Measurements from ENCODE around the gene MCC.

The MCC gene

GRCh38 chr5:113302120-113302519 is 186.1 kb downstream of the MCC start:
- no peak for DNase-seq

- DNase-seq: no peak
Observed at GRCh38 chr5:113299591-113299990, 188.7 kb downstream of the MCC start.

- no peak for DNase-seq
Observed at GRCh38 chr5:113296676-113297075, 191.6 kb downstream of the MCC start.

- no peak for DNase-seq
Observed at GRCh38 chr5:113295111-113295539, 193.1 kb downstream of the MCC start.

GRCh38 chr5:113294311-113295110 is 193.7 kb downstream of the MCC start:
- DNase-seq: no peak

- no peak for DNase-seq
Observed at GRCh38 chr5:113293975-113294310, 194.3 kb downstream of the MCC start.

- no peak for DNase-seq
Observed at GRCh38 chr5:113293068-113293974, 194.9 kb downstream of the MCC start.

GRCh38 chr5:113292462-113292861 is 195.8 kb downstream of the MCC start:
- no peak for DNase-seq

GRCh38 chr5:113283558-113283957 is 204.7 kb downstream of the MCC start:
- DNase-seq: no peak

- DNase-seq: no peak
Observed at GRCh38 chr5:113282472-113282871, 205.8 kb downstream of the MCC start.

GRCh38 chr5:113281194-113281593 is 207.1 kb downstream of the MCC start:
- no peak for DNase-seq

GRCh38 chr5:113280541-113280940 is 207.7 kb downstream of the MCC start:
- no peak for DNase-seq

GRCh38 chr5:113278976-113279375 is 209.3 kb downstream of the MCC start:
- no peak for DNase-seq

- DNase-seq: no peak
Observed at GRCh38 chr5:113276493-113276892, 211.8 kb downstream of the MCC start.

- DNase-seq: no peak
Observed at GRCh38 chr5:113276001-113276400, 212.3 kb downstream of the MCC start.

- DNase-seq: no peak
Observed at GRCh38 chr5:113274836-113275414, 213.3 kb downstream of the MCC start.

- no peak for DNase-seq
Observed at GRCh38 chr5:113273948-113274347, 214.3 kb downstream of the MCC start.

- DNase-seq: no peak
Observed at GRCh38 chr5:113271745-113272454, 216.4 kb downstream of the MCC start.

- no peak for DNase-seq
Observed at GRCh38 chr5:113271015-113271414, 217.2 kb downstream of the MCC start.

- DNase-seq: no peak
Observed at GRCh38 chr5:113270086-113270485, 218.2 kb downstream of the MCC start.

GRCh38 chr5:113269023-113269997 is 218.9 kb downstream of the MCC start:
- no peak for DNase-seq

- no peak for DNase-seq
Observed at GRCh38 chr5:113268232-113268631, 220.0 kb downstream of the MCC start.

Measured in NCI-H2029 (cell line).